NCI-H1048 (cell line): ENCODE data around the gene GUCY2F.

Experiments used
- DNase-seq: peaks from one replicate; lab custom pipeline; 2025; lab: John Stamatoyannopoulos, UW

The GUCY2F gene

GRCh38 chrX:109393859-109394258 is 88.0 kb downstream of the GUCY2F start:
- no peak for DNase-seq

GRCh38 chrX:109392895-109393294 is 89.0 kb downstream of the GUCY2F start:
- no peak for DNase-seq

GRCh38 chrX:109390556-109390955 is 91.3 kb downstream of the GUCY2F start:
- DNase-seq, result no peak

GRCh38 chrX:109389917-109390316 is 92.0 kb downstream of the GUCY2F start:
- DNase-seq, result no peak

- DNase-seq, result no peak
Measured at GRCh38 chrX:109384699-109385098, 97.2 kb downstream of the GUCY2F start.

- DNase-seq, result no peak
Measured at GRCh38 chrX:109382332-109382731, 99.6 kb downstream of the GUCY2F start.

- no peak for DNase-seq
Measured at GRCh38 chrX:109378281-109378680, 103.6 kb downstream of the GUCY2F start.

GRCh38 chrX:109374262-109374960 is 107.5 kb downstream of the GUCY2F start:
- no peak for DNase-seq

GRCh38 chrX:109373468-109373867 is 108.4 kb downstream of the GUCY2F start:
- DNase-seq, result no peak

GRCh38 chrX:109372716-109373115 is 109.2 kb downstream of the GUCY2F start:
- no peak for DNase-seq

- DNase-seq, result no peak
Measured at GRCh38 chrX:109372291-109372690, 109.6 kb downstream of the GUCY2F start.

- no peak for DNase-seq
Measured at GRCh38 chrX:109362101-109362500, 119.8 kb downstream of the GUCY2F start.

- DNase-seq, result no peak
Measured at GRCh38 chrX:109360301-109360700, 121.6 kb downstream of the GUCY2F start.

GRCh38 chrX:109357706-109358105 is 124.2 kb downstream of the GUCY2F start:
- no peak for DNase-seq

- no peak for DNase-seq
Measured at GRCh38 chrX:109356684-109357083, 125.2 kb downstream of the GUCY2F start.

- no peak for DNase-seq
Measured at GRCh38 chrX:109352066-109352588, 129.8 kb downstream of the GUCY2F start.

- DNase-seq, result no peak
Measured at GRCh38 chrX:109351557-109351956, 130.3 kb downstream of the GUCY2F start.

GRCh38 chrX:109350551-109350950 is 131.3 kb downstream of the GUCY2F start:
- DNase-seq, result no peak

- DNase-seq, result no peak
Measured at GRCh38 chrX:109350051-109350450, 131.8 kb downstream of the GUCY2F start.

GRCh38 chrX:109347632-109348031 is 134.3 kb downstream of the GUCY2F start:
- no peak for DNase-seq

GRCh38 chrX:109346491-109346890 is 135.4 kb downstream of the GUCY2F start:
- no peak for DNase-seq

- no peak for DNase-seq
Measured at GRCh38 chrX:109345856-109346255, 136.0 kb downstream of the GUCY2F start.

GRCh38 chrX:109344678-109345077 is 137.2 kb downstream of the GUCY2F start:
- DNase-seq, result no peak

- no peak for DNase-seq
Measured at GRCh38 chrX:109344101-109344500, 137.8 kb downstream of the GUCY2F start.
